ENCODE measurements around the gene TSPOAP1.

DNA sequence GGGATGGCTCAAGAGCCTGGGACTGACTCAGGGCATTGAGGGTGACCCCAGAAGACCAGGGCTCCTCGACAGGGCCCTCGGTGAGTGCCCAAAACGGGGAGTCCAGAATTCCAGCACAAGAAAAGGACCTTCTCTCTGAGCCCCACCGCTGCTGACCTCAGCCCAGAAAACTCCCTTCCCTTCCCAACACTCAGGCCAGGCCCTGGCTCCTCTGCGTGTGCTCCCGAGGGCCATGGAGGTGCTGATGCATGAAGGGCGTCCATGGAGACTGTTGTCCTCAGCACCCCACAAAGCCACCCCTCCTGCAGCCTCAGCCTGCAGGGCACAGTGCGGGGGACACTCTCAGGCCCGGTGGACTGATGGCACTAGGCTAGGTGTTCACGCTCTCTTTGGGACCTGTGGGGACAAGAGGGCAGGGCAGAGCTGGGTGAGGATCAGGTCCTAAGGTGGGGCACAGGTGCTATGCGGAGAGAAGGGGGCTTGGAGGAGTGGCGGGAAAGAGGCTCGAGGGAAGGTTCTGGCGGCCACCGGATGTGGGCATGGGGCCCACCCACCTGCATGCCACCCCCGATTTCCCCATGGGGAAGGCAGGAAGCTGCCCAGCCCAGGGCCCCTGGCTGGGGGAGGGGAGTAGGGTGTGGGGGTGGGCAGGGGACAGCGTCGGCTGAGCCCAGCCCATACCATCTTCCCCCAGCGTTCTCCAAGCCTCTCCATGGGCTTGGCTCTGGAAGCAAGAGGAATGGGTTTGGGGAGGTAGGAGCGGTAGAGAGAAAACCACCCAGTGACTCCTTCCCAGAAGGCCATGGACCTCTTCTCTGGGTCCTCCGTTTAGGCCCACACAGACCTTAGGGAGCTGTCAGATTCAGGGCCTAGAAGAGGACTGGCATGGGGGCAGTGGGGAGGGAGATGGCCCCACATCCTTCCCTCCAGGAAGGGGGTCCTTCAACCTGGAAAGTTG, 4.5 kb upstream of the TSPOAP1 start:
- TF ChIP-seq, protein P1, sequence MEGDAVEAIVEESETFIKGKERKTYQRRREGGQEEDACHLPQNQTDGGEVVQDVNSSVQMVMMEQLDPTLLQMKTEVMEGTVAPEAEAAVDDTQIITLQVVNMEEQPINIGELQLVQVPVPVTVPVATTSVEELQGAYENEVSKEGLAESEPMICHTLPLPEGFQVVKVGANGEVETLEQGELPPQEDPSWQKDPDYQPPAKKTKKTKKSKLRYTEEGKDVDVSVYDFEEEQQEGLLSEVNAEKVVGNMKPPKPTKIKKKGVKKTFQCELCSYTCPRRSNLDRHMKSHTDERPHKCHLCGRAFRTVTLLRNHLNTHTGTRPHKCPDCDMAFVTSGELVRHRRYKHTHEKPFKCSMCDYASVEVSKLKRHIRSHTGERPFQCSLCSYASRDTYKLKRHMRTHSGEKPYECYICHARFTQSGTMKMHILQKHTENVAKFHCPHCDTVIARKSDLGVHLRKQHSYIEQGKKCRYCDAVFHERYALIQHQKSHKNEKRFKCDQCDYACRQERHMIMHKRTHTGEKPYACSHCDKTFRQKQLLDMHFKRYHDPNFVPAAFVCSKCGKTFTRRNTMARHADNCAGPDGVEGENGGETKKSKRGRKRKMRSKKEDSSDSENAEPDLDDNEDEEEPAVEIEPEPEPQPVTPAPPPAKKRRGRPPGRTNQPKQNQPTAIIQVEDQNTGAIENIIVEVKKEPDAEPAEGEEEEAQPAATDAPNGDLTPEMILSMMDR (IDR thresholded peaks at IDR 0.05): no peak
- TF ChIP-seq MEF2A (IDR thresholded peaks at IDR 0.05; ENCODE audit: borderline replicate concordance, low read depth) (no peak), GABPA (IDR thresholded peaks at IDR 0.05; ENCODE audit: low read depth) (no peak), JUND (IDR thresholded peaks at IDR 0.05) (no peak), EZH2phosphoT487 (IDR thresholded peaks at IDR 0.05; ENCODE audit: borderline replicate concordance, low read depth) (no peak), POLR2AphosphoS5 (IDR thresholded peaks at IDR 0.05; ENCODE audit: low read depth, low read length) (no peak)
- TF ChIP-seq, protein P2, sequence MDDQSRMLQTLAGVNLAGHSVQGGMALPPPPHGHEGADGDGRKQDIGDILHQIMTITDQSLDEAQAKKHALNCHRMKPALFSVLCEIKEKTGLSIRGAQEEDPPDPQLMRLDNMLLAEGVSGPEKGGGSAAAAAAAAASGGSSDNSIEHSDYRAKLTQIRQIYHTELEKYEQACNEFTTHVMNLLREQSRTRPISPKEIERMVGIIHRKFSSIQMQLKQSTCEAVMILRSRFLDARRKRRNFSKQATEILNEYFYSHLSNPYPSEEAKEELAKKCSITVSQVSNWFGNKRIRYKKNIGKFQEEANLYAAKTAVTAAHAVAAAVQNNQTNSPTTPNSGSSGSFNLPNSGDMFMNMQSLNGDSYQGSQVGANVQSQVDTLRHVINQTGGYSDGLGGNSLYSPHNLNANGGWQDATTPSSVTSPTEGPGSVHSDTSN (IDR thresholded peaks at IDR 0.05): no peak

Data from SK-N-SH (cell line).